Measurements from ENCODE around the gene CUL5.

The CUL5 gene

GRCh38 chr11:107988397-107989158 is 20.1 kb upstream of the CUL5 start:
- no peak for TF ChIP-seq CTCF (IDR thresholded peaks at IDR 0.05; ENCODE audit: control insufficient read depth, extremely low read depth, insufficient read depth)
- no peak overlapping the region for H3K4me3 ChIP-seq (ENCODE audit: low read depth, low read length)
- no peak for DNase-seq (ENCODE audit: low read depth)

- DNase-seq (ENCODE audit: low read depth): no peak
- no peak for TF ChIP-seq CTCF (IDR thresholded peaks at IDR 0.05; ENCODE audit: control insufficient read depth, extremely low read depth, insufficient read depth)
Observed at GRCh38 chr11:107991868-107992414, 16.8 kb upstream of the CUL5 start.

GRCh38 chr11:107996006-107996776 is 12.5 kb upstream of the CUL5 start:
- no peak overlapping the region for H3K4me3 ChIP-seq (ENCODE audit: low read depth, low read length)
- TF ChIP-seq CTCF (IDR thresholded peaks at IDR 0.05; ENCODE audit: control insufficient read depth, extremely low read depth, insufficient read depth): no peak
- no peak for DNase-seq (ENCODE audit: low read depth)

More at GRCh38 chr11:107991868-107992414, 16.8 kb upstream of the CUL5 start:
- no peak overlapping the region for H3K4me3 ChIP-seq (ENCODE audit: low read depth, low read length)

GRCh38 chr11:107998761-107999160 is 9.9 kb upstream of the CUL5 start:
- H3K4me3 ChIP-seq (ENCODE audit: low read depth, low read length): no peak overlapping the region
- no peak for DNase-seq (ENCODE audit: low read depth)
- TF ChIP-seq CTCF (IDR thresholded peaks at IDR 0.05; ENCODE audit: control insufficient read depth, extremely low read depth, insufficient read depth): no peak

- DNase-seq (ENCODE audit: low read depth): no peak
- no peak overlapping the region for H3K4me3 ChIP-seq (ENCODE audit: low read depth, low read length)
- TF ChIP-seq CTCF (IDR thresholded peaks at IDR 0.05; ENCODE audit: control insufficient read depth, extremely low read depth, insufficient read depth): peak; percentile 56
Observed at GRCh38 chr11:107999759-108000455, 8.8 kb upstream of the CUL5 start.

GRCh38 chr11:108002476-108002875 is 6.2 kb upstream of the CUL5 start:
- DNase-seq (ENCODE audit: low read depth): no peak
- TF ChIP-seq CTCF (IDR thresholded peaks at IDR 0.05; ENCODE audit: control insufficient read depth, extremely low read depth, insufficient read depth): no peak
- H3K4me3 ChIP-seq (ENCODE audit: low read depth, low read length): no peak overlapping the region

All from LNCaP clone FGC (cell line).